Midbrain (tissue), 1 donor: Measurements from ENCODE around the gene SH2D7.

Experiments used
- DNase-seq: peaks from one replicate; lab custom pipeline; 2025; lab: John Stamatoyannopoulos, UW

Gene SH2D7

GRCh38 chr15:78092261-78093041 lies at the start of gene SH2D7:
SH2D7 (plus strand) TSS chr15:78092561; CDS start chr15:78092585, 24 bp downstream.
- DNase-seq, result no peak

DNA sequence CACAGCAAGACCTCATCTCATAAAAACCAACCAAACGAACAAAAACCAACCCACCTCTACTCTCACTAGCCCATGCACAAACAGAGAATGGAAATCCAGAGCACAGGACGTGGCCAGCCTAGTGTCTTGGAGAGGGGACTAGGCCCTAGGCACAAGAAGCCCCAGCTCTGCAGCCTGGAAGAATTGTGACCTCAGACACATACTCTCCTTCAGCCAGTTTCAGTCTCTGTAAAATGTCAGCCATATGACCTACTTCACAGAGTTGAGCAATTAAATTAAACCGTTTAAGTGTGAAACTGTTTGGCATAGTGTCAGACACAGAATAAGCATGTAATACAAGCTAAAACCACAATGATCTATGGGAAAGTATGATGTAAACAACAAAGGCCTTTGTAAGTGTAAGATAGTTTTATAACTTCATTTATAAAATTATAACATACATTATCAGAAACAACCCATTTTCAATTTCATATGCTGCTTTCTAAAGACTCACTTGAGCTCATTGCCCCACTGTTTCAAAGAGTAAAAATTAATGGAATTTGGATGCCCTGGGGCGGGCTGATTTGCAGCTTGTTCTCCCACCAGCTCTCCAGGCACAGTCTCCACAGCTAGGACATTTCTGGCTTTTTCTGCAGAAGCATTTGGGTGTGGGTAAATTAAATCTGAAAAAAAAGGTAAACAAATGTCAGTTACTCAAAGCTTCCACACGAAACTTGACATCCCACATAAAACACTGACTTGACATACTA lies 47.8 kb upstream of the SH2D7 start:
- DNase-seq, result no peak

DNA sequence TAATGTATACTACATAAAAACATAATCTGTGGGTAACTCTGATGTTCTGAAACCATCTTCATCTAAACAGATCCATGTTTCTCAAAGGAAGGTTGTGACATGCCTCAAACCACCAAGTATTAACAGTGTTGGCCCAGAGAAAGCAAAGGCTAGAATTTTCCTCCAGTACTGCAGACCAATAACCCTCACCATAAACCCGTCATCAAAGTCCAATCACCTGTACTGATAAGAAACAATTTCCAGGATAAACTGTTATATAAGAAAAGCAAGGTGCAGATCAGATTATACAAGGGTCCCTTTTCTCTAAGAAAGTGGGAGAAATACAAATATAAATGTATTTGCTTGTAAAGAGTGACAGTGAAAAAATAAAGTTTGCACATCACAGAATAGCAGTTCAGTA lies 47.2 kb upstream of the SH2D7 start:
- DNase-seq, result no peak

DNA sequence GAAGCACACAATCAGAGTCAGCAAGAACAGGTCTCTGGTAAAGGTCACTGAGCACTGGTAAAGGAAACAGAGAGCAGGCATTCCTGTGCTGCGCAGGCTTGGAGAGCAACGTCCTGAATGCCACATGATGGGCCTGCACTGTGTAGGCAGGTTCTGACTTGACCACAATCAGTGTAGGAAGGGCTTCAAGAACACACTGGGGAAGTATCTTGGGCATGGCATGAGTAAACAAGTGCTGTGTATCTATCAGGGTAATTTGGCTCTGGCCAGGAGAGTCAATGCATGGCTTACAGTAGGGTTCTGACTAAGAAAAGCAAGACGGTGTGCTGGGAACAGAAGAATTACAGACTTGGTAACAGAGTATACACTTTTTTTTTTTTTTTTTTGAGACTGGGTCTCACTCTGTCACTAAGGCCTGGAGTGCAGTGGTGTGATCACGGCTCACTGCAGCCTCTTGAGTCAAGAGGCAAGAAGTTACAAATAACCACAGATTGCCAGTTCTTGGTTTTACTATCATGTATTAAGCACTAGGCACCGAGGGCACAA lies 45.5 kb upstream of the SH2D7 start:
- DNase-seq, result no peak

GRCh38 chr15:78047761-78048627 lies 44.4 kb upstream of the SH2D7 start:
- DNase-seq, result peak; percentile 47

DNA sequence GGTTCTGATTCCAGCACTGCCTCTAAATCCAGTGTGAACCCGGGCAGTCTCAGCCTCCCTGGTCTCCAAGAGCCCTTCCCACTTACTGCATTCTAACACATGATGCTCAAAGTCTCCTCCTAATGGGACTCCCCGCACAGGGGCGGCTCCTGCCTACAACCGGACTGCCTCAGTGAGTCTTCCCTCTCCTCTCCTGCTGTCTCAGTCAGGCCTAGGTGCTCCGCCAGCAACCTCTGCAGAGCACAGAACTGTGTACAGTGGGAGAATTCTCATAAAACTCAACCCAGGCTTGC lies 43.8 kb upstream of the SH2D7 start:
- DNase-seq, result no peak

GRCh38 chr15:78049691-78050440 lies 42.5 kb upstream of the SH2D7 start:
- no peak for DNase-seq

DNA sequence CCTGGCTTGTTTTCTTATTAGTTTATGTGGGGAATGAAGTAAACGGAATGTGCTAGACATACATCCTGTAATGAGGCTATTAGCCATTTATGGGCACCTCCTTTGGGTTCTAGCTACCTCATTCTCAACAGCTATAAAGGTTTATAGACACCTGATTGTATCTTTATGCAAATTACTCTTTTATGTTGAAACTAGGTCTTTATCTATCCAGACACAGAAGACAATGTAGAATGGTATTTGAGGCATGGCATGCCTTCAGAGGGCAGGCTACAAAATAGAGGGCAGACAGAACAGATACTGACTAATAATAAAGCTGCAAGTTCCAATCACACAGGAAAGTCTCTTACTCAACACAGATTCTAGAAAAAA lies 41.9 kb upstream of the SH2D7 start:
- DNase-seq, result no peak

- DNase-seq, result no peak
Observed at GRCh38 chr15:78050826-78051225, 41.5 kb upstream of the SH2D7 start.

DNA sequence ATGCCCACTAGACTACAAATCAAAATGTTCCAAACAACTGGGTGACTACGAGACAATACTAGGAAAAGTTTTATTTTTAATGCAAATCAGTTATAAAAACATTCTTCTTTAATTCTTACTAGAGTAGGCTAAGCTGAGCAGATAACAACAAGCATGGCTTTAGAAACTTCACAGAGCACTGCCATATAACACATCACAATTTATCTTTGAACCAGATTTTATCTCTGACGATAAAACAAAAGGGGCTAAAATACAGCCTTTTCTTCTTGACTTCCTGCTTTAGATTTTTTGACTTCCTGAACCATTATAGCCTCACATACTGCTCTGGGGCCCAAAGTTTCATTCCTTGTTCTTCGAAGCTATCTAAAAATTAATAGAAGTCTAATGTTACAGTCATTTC lies 40.8 kb upstream of the SH2D7 start:
- DNase-seq, result no peak

DNA sequence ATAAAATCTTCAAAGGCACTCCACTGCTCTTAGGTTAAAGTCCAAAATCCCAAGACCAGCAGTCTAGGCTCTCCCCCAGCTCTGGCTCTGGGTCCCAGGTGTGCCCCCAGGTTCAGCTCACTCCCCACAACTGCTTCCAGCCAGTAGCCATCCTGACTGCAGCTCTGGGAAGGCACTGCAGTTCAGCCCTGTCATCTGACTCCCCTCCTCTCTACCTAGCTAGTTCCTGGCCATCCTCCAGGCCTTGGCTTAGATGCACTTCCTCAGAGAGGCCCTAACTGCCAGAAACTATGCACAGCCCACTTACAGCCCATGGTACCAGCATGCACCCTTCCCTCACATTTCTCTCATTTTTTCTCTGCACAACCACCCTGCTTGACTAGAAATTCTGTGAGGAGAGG lies 40.4 kb upstream of the SH2D7 start:
- DNase-seq, result no peak

DNA sequence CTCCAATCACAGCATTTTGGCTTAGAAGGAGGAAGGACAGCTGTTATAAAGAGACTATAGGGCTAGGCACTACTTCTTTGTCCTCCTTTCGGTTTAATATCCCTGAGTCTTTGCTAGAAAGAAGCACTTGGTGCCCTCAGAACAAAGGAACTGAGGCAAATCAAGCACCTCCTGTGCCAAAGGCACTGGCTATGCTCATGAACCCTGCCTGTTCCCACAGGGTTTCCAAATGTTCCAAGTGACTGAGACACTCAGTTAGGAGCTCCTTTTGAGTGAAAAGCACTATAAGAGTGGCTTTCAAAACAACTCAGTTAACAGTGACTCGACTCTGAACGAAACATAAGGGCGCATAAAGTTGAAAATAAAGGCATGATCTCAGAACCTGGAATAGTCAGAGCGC lies 39.8 kb upstream of the SH2D7 start:
- peak; percentile 55 for DNase-seq

DNA sequence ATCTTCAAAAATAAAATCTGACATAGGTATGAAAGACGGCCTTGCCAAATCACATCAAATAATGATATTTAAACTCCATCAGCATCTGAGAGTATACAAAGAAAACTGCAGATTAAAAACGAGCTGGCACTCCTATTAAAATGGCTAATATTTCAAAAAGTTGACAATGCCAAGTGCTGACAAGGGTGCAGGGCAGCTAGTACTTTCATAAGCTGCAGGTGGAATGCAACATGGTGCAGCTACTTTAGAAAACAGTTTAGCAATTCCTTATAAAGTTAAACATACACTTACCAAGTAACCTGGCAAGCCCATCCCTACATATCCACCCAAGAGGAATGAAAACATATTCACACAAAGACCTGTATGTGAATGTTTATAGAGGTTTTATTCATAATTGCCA lies 37.8 kb upstream of the SH2D7 start:
- no peak for DNase-seq

- no peak for DNase-seq
Observed at GRCh38 chr15:78054966-78055365, 37.4 kb upstream of the SH2D7 start.

GRCh38 chr15:78055919-78056713 lies 36.2 kb upstream of the SH2D7 start:
- peak; percentile 18 for DNase-seq

GRCh38 chr15:78056714-78057269 lies 35.6 kb upstream of the SH2D7 start:
- DNase-seq, result peak; percentile 30

DNA sequence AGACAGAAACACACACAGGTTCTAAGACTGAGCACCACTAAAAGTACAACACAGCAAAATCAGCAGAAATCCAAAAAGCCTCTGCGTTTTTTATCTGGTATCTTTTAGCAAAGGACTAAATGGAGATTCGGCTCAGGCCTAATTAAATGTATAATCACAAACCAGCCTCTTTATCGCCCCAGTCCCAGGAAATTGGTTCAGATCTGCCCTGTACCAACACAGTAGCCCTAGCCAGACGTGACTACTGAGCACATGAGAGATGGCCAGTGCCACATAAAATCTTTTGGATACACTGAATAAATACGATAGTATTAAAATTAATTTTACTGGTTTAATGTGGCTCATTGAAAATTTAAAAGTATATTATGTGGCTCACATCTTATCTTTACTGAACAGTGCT lies 34.6 kb upstream of the SH2D7 start:
- DNase-seq, result no peak

DNA sequence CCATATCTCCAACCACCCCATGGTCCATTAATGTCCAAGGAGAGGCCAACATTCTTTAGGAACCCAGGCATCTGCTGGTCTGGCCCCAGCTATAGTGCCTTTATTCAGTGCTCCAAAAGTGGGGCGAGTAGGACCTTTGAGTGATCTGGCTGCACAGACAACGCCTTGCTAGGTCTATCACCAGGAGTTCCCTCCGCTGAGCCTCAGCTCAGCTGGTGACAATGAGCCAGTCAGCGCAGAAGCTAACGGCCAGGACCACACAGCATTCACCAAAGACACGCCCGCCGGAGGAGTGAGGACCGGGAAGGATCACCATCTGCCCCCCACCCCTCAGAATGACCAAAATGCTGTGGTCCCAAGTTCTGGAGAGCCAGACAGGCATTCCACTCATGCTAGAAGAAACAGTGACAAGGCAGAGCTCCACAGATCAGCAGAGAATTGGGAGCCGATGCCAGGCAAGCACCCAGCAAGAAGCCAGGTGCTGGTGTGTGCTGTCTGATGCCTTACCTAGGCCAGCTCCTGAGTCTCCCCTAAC lies 33.9 kb upstream of the SH2D7 start:
- no peak for DNase-seq

- no peak for DNase-seq
Observed at GRCh38 chr15:78059110-78059839, 33.1 kb upstream of the SH2D7 start.

DNA sequence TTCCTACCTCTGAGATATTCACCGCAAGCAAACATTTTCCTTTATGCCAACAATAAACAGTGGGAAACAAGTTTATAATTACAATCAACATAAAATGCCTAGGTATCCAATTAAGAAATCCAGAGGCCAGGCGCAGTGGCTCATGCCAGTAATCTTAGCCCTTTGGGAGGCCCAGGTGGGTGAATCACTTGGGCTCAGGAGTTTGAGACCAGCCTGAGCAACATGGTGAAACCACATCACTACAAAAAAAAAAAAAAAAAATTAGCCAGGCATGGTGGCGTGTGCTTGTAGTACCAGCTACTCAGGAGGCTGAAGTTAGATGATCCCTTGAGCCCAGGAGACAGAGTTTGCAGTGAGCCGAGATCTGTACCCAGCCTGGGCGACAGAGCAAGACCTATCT lies 32.1 kb upstream of the SH2D7 start:
- DNase-seq, result no peak
